ENCODE data around the gene CFAP90. TPM values are rescaled to one million over a fixed set of nuclear protein-coding genes. Genes with fewer than 3 reads are reported as not detected.

The CFAP90 gene
- total RNA-seq, 1 experiment from 2014 or later: not detected

GRCh38 chr5:7867260-7867659 is 16.3 kb upstream of the CFAP90 start:
- DNase-seq (ENCODE audit: low read depth, low spot score): no peak
- peaks cover 54% of the 10 kb centered on the region for H3K79me2 ChIP-seq (ENCODE audit: insufficient read depth, low read length)
- H3K9ac ChIP-seq (ENCODE audit: low read length): no peak overlapping the region
- intact Hi-C loops (cut with micrococcal nuclease): no loop called here
- H3K27me3 ChIP-seq (ENCODE audit: insufficient read depth, low read length): no peaks in the 10 kb centered on the region
- H4K20me1 ChIP-seq (ENCODE audit: insufficient read depth): peaks cover 4% of the 10 kb centered on the region; the same call in 1 of the 2 replicates
- RAD21 ChIA-PET (ENCODE audit: low non-redundant PET in 1 of 2, low total read pairs in 2 of 2, uncharacterized antibody in 2 of 2, unreplicated experiment in 2 of 2): no interaction called here
- TF ChIP-seq EZH2phosphoT487 (IDR thresholded peaks at IDR 0.05; ENCODE audit: borderline replicate concordance) (no peak), SP1 (IDR thresholded peaks at IDR 0.05; ENCODE audit: low read depth) (no peak), EGR1 (IDR thresholded peaks at IDR 0.05; ENCODE audit: low read depth) (no peak), ELF1 (IDR thresholded peaks at IDR 0.05; ENCODE audit: borderline replicate concordance, low read depth) (no peak), ZFX (IDR thresholded peaks at IDR 0.05) (no peak), POLR2AphosphoS5 (IDR thresholded peaks at IDR 0.05; ENCODE audit: low read depth, low read length) (no peak)
- TF ChIP-seq, protein P1, sequence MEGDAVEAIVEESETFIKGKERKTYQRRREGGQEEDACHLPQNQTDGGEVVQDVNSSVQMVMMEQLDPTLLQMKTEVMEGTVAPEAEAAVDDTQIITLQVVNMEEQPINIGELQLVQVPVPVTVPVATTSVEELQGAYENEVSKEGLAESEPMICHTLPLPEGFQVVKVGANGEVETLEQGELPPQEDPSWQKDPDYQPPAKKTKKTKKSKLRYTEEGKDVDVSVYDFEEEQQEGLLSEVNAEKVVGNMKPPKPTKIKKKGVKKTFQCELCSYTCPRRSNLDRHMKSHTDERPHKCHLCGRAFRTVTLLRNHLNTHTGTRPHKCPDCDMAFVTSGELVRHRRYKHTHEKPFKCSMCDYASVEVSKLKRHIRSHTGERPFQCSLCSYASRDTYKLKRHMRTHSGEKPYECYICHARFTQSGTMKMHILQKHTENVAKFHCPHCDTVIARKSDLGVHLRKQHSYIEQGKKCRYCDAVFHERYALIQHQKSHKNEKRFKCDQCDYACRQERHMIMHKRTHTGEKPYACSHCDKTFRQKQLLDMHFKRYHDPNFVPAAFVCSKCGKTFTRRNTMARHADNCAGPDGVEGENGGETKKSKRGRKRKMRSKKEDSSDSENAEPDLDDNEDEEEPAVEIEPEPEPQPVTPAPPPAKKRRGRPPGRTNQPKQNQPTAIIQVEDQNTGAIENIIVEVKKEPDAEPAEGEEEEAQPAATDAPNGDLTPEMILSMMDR (IDR thresholded peaks at IDR 0.05 in 2 of 3, conservative IDR thresholded peaks at IDR 0.05 in 1 of 3; ENCODE audit: borderline replicate concordance in 1 of 3, insufficient read depth in 1 of 3, low read depth in 2 of 3, low read length in 2 of 3): no peak
- POLR2A ChIA-PET: no interaction called here
- ATAC-seq: no peak
- no peaks in the 10 kb centered on the region for H3K9me3 ChIP-seq (ENCODE audit: control insufficient read depth in 1 of 2, insufficient read depth in 1 of 2, low read depth in 1 of 2, low read length in 2 of 2)
- peaks cover 7 to 18% of the 10 kb centered on the region in 2 experiments; a peak in 3 of 4 replicates for H3K4me1 ChIP-seq (ENCODE audit: control insufficient read depth in 1 of 2, insufficient read depth in 2 of 2, low read length in 2 of 2)
- no TSS peak for BruUV-seq (replicated peaks)
- H3K9me2 ChIP-seq (ENCODE audit: insufficient read depth): no peaks in the 10 kb centered on the region
- H3K36me3 ChIP-seq (ENCODE audit: control insufficient read depth in 1 of 2, insufficient read depth in 2 of 2, low read length in 2 of 2): peaks cover 5% of the 10 kb centered on the region in 2 experiments; a peak in 1 of 4 replicates
- CTCF ChIA-PET: no interaction called here
- peak overlapping the region in 1 of 2 experiments; percentile 89; a peak in 1 of 4 replicates for H3K4me3 ChIP-seq (replicated peaks in 1 of 2; ENCODE audit: low read depth in 1 of 2, low read length in 2 of 2)
- H2AFZ ChIP-seq (ENCODE audit: low read depth, low read length, poor library complexity, severe bottlenecking): no peak overlapping the region
- peak overlapping the region; percentile 93 for H3K4me2 ChIP-seq (ENCODE audit: low read length)
- H3K27ac ChIP-seq (ENCODE audit: low read depth, low read length): no peak overlapping the region

DNA sequence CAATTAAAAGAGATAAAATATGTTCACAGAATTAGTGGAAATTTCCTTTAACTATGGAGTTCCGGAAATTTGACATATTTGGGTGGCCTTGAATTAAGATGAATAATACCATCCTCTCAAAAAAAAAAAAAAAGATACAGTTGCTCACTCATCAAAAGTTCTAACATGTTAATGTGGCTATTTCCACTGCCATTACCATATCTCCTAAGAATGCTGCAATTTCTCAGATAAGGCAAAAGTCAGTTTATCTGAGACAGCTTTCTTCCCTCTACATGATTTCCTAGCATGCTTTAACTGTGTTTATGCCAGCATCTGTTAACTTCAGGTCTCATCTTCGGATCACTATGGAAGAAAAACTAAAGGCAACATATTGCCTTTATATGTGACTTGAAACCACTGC is 15.3 kb upstream of the CFAP90 start:
- H3K9me3 ChIP-seq (ENCODE audit: control insufficient read depth in 1 of 2, insufficient read depth in 1 of 2, low read depth in 1 of 2, low read length in 2 of 2): no peaks in the 10 kb centered on the region
- no peak overlapping the region for H3K9ac ChIP-seq (ENCODE audit: low read length)
- peaks cover 44% of the 10 kb centered on the region for H3K79me2 ChIP-seq (ENCODE audit: insufficient read depth, low read length)
- H3K27me3 ChIP-seq (ENCODE audit: insufficient read depth, low read length): no peaks in the 10 kb centered on the region
- H3K4me2 ChIP-seq (ENCODE audit: low read length): no peak overlapping the region
- ChIA-PET POLR2A (no interaction called here), CTCF (no interaction called here), RAD21 (ENCODE audit: low non-redundant PET in 1 of 2, low total read pairs in 2 of 2, uncharacterized antibody in 2 of 2, unreplicated experiment in 2 of 2) (no interaction called here)
- H2AFZ ChIP-seq (ENCODE audit: low read depth, low read length, poor library complexity, severe bottlenecking): no peak overlapping the region
- ATAC-seq (no peak), DNase-seq (ENCODE audit: low read depth, low spot score) (no peak)
- H4K20me1 ChIP-seq (ENCODE audit: insufficient read depth): no peaks in the 10 kb centered on the region
- no peaks in the 10 kb centered on the region for H3K9me2 ChIP-seq (ENCODE audit: insufficient read depth)
- no peak overlapping the region for H3K4me3 ChIP-seq (replicated peaks in 1 of 2; ENCODE audit: low read depth in 1 of 2, low read length in 2 of 2)
- peaks cover 7 to 18% of the 10 kb centered on the region in 2 experiments; a peak in 3 of 4 replicates for H3K4me1 ChIP-seq (ENCODE audit: control insufficient read depth in 1 of 2, insufficient read depth in 2 of 2, low read length in 2 of 2)
- H3K36me3 ChIP-seq (ENCODE audit: control insufficient read depth in 1 of 2, insufficient read depth in 2 of 2, low read length in 2 of 2): peaks cover 0 to 9% of the 10 kb centered on the region in 2 experiments; a peak in 3 of 4 replicates
- BruUV-seq (replicated peaks): no TSS peak
- intact Hi-C loops (cut with micrococcal nuclease): no loop called here
- no peak overlapping the region for H3K27ac ChIP-seq (ENCODE audit: low read depth, low read length)
- TF ChIP-seq EZH2 (IDR thresholded peaks at IDR 0.05): no peak
- no peak for TF ChIP-seq CEBPB (IDR thresholded peaks at IDR 0.05; ENCODE audit: low read depth)
- TF ChIP-seq SP1 (IDR thresholded peaks at IDR 0.05; ENCODE audit: low read depth): no peak
- TF ChIP-seq EGR1 (IDR thresholded peaks at IDR 0.05; ENCODE audit: low read depth): no peak
- TF ChIP-seq FOSL1 (IDR thresholded peaks at IDR 0.05; ENCODE audit: low read depth): no peak
- TF ChIP-seq, protein P2, sequence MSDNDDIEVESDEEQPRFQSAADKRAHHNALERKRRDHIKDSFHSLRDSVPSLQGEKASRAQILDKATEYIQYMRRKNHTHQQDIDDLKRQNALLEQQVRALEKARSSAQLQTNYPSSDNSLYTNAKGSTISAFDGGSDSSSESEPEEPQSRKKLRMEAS (IDR thresholded peaks at IDR 0.05): no peak
- TF ChIP-seq ELF1 (IDR thresholded peaks at IDR 0.05; ENCODE audit: borderline replicate concordance, low read depth): no peak
- no peak for TF ChIP-seq CBX3 (IDR thresholded peaks at IDR 0.05; ENCODE audit: low read depth)
- no peak for TF ChIP-seq ATF3 (IDR thresholded peaks at IDR 0.05)
- TF ChIP-seq SIN3A (IDR thresholded peaks at IDR 0.05; ENCODE audit: low read depth): no peak
- TF ChIP-seq YY1 (IDR thresholded peaks at IDR 0.05; ENCODE audit: extremely low read depth, insufficient replicate concordance, low read depth, low read length): no peak
- no peak for TF ChIP-seq EZH2phosphoT487 (IDR thresholded peaks at IDR 0.05; ENCODE audit: borderline replicate concordance)
- TF ChIP-seq ZNF274 (IDR thresholded peaks at IDR 0.05; ENCODE audit: low read depth, low read length): no peak
